Immature natural killer cell (primary cell): ENCODE results near the gene SLC30A3. TPM values are rescaled to one million over a fixed set of nuclear protein-coding genes. Genes with fewer than 3 reads are reported as not detected.
A peak's percentile ranks its signal among the peaks of the same experiment; 100 is the strongest.
"Not testable (repeated sequence)": the region's sequence is repeated elsewhere in the genome, so short reads cannot be mapped to it uniquely, and the experiment has no call there.

Experiments used
- DNase-seq, 3 donors: peaks; one replicate each; pipeline ENCODE4 v3.0.0; 2022; ENCODE audit warnings: mixed read lengths in 1 of 3
- H3K27ac Mint-ChIP-seq, 6 donors: one replicate each; pipeline ENCODE4 v1.8.0; 2020; ENCODE audit warnings: mixed read lengths in 6 of 6, mild to moderate bottlenecking in 5 of 6, inconsistent platforms in 4 of 6, moderate library complexity in 3 of 6
- H3K27me3 Mint-ChIP-seq, 3 donors: one replicate each; pipeline ENCODE4 v1.8.0; 2020 to 2021; ENCODE audit warnings: low read depth in 3 of 3, mild to moderate bottlenecking in 3 of 3, mixed read lengths in 3 of 3, moderate library complexity in 3 of 3, inconsistent platforms in 1 of 3
- H3K36me3 Mint-ChIP-seq, 3 donors: one replicate each; pipeline ENCODE4 v1.8.0; 2020; ENCODE audit warnings: mixed read lengths in 3 of 3, inconsistent platforms in 2 of 3, mild to moderate bottlenecking in 2 of 3
- H3K4me1 Mint-ChIP-seq, 2 donors: one replicate each; pipeline ENCODE4 v1.8.0; 2020; ENCODE audit warnings: inconsistent platforms in 2 of 2, mild to moderate bottlenecking in 2 of 2, mixed read lengths in 2 of 2, moderate library complexity in 1 of 2
- H3K4me3 Mint-ChIP-seq, 5 donors: one replicate each; pipeline ENCODE4 v1.8.0; 2020; ENCODE audit warnings: mild to moderate bottlenecking in 5 of 5, mixed read lengths in 5 of 5, inconsistent platforms in 3 of 5, moderate library complexity in 3 of 5
- H3K9me3 Mint-ChIP-seq, 6 donors: one replicate each; pipeline ENCODE4 v1.8.0; 2020; ENCODE audit warnings: mild to moderate bottlenecking in 6 of 6, mixed read lengths in 6 of 6, inconsistent platforms in 4 of 6, moderate library complexity in 3 of 6
- polyA plus RNA-seq, 3 donors: library from polyadenylated mRNA; unstranded; fragments of 300-500 nt; fragmentation: Illumina TruSeq; gene quantifications; one replicate each; pipeline ENCODE4 v1.2.3, GENCODE V29; 2021

The SLC30A3 gene
- polyA plus RNA-seq, 3 donors from 2014 or later, result not detected

DNA sequence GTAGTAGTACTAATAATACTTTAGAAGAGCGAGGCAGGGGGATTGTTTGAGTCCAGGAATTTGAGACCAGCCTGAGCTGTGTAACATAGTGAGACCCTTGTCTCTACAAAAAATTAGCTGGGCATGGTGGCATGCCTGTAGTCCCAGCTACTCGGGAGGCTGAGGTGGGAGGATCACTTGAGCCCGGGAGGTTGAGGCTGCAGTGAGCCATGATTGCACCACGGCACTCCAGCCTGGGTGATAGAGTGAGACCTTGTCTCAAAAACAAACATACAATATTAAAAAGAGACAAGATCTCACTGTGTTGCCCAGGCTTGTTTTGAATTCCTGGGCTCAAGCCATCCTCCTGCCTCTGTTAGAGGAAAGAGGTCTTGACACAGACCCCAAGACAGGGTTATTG lies 37.8 kb upstream of the SLC30A3 start:
- H3K36me3 Mint-ChIP-seq, H3K4me1 Mint-ChIP-seq, H3K4me3 Mint-ChIP-seq, H3K9me3 Mint-ChIP-seq, DNase-seq, H3K27ac Mint-ChIP-seq: not testable (repeated sequence)
- H3K27me3 Mint-ChIP-seq, result peaks cover 0 to 14% (median 6%) of the 10 kb centered on the region in 3 donors

GRCh38 chr2:27298391-27299080 lies 35.7 kb upstream of the SLC30A3 start:
- H3K9me3 Mint-ChIP-seq, result no peaks in the 10 kb centered on the region
- H3K4me3 Mint-ChIP-seq, result no peak overlapping the region
- H3K36me3 Mint-ChIP-seq, result no peaks in the 10 kb centered on the region
- H3K27me3 Mint-ChIP-seq, result peaks cover 0 to 3% (median 2%) of the 10 kb centered on the region in 3 donors
- H3K4me1 Mint-ChIP-seq, result peaks cover 0 to 3% of the 10 kb centered on the region in 2 donors
- DNase-seq, result no peak
- no peak overlapping the region for H3K27ac Mint-ChIP-seq

- no peaks in the 10 kb centered on the region for H3K4me1 Mint-ChIP-seq
- H3K27me3 Mint-ChIP-seq, result peaks cover 0 to 9% (median 2%) of the 10 kb centered on the region in 3 donors
- no peak overlapping the region for H3K4me3 Mint-ChIP-seq
- no peak for DNase-seq
- no peaks in the 10 kb centered on the region for H3K9me3 Mint-ChIP-seq
- no peak overlapping the region for H3K27ac Mint-ChIP-seq
- no peaks in the 10 kb centered on the region for H3K36me3 Mint-ChIP-seq
These were observed 34.3 kb upstream of the SLC30A3 start for GRCh38 chr2:27297195-27297594.

- Mint-ChIP-seq H3K4me1 (no peaks in the 10 kb centered on the region), H3K36me3 (no peaks in the 10 kb centered on the region), H3K27me3 (peaks cover 0 to 12% (median 0%) of the 10 kb centered on the region in 3 donors), H3K27ac (no peak overlapping the region), H3K4me3 (no peak overlapping the region), H3K9me3 (no peaks in the 10 kb centered on the region)
- no peak for DNase-seq
These were observed 33.6 kb upstream of the SLC30A3 start for GRCh38 chr2:27296481-27296880.

DNA sequence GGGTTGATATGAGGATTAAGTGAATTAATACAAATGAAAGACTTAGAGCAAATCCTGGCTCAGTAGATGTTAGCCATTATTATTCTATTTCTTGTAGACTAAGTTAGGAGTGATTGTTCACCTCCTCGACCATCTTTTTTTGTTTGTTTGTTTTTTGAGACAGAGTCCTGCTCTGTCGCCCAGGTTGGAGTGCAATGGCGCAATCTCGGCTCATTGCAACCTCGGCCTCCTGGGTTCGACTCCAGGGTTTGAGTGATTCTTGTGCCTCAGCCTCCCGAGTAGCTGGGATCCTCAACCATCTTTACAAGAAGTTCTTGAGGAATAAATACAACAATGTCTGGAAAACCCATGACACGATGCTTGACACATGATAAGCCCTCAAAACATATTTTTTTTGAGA lies 32.1 kb upstream of the SLC30A3 start:
- Mint-ChIP-seq H3K27me3 (peaks cover 0 to 14% (median 0%) of the 10 kb centered on the region in 3 donors), H3K4me1 (peaks cover 0 to 3% of the 10 kb centered on the region in 2 donors), H3K4me3 (no peak overlapping the region), H3K27ac (no peak overlapping the region), H3K9me3 (no peaks in the 10 kb centered on the region), H3K36me3 (no peaks in the 10 kb centered on the region)
- no peak for DNase-seq

DNA sequence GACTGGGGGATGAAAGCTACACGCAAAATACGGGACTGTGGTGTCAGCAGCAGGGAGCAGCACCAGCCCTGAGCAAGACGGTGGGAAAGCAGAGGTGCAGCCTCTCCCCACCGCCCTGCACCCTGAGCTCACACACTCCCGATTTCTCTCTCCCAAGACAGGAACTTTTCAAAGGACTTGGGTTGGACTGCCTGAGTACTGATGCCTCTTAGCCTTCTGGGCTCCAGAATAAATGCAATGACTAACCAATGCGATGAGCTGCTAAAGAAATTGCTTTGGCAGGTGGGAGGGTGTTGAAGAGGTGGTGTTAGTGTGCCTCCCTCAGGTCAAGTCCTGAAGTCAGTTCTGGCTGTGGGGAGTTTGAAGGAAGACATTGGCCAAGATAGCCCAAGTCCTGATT lies 29.0 kb upstream of the SLC30A3 start:
- H3K9me3 Mint-ChIP-seq, result no peaks in the 10 kb centered on the region
- no peak for DNase-seq
- H3K36me3 Mint-ChIP-seq, result no peaks in the 10 kb centered on the region
- no peak overlapping the region for H3K4me3 Mint-ChIP-seq
- H3K27ac Mint-ChIP-seq, result no peak overlapping the region
- H3K4me1 Mint-ChIP-seq, result peaks cover 0 to 3% of the 10 kb centered on the region in 2 donors
- peaks cover 1 to 13% (median 2%) of the 10 kb centered on the region in 3 donors for H3K27me3 Mint-ChIP-seq

DNA sequence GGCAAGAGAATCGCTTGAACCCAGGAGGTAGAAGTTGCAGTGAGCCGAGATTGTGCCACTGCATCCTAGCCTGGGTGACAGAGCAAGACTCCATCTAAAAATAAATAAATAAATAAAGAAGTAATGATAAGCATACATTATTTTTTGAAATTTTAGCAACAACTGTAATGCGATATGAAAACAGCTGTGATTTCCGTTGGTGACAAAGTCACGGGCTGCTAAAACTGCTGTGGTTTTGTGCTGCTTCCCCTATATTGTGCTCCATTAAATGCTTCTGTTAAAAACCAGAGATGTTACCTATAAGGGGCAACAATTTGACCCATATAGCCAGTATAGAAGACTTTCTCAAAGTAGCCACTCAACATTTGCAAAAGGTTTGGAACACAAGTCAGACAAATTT lies 27.7 kb upstream of the SLC30A3 start:
- Mint-ChIP-seq H3K4me1 (peaks cover 0 to 3% of the 10 kb centered on the region in 2 donors), H3K9me3 (no peaks in the 10 kb centered on the region), H3K27me3 (peaks cover 1 to 13% (median 3%) of the 10 kb centered on the region in 3 donors), H3K36me3 (no peaks in the 10 kb centered on the region), H3K4me3 (peak overlapping the region in 1 of 5 donors; percentile 18), H3K27ac (no peak overlapping the region)
- DNase-seq, result no peak

- Mint-ChIP-seq H3K27ac (no peak overlapping the region), H3K27me3 (peaks cover 1 to 13% (median 5%) of the 10 kb centered on the region in 3 donors), H3K4me3 (no peak overlapping the region), H3K4me1 (peaks cover 0 to 3% of the 10 kb centered on the region in 2 donors), H3K36me3 (no peaks in the 10 kb centered on the region), H3K9me3 (no peaks in the 10 kb centered on the region)
- DNase-seq, result no peak
These were observed 25.8 kb upstream of the SLC30A3 start for GRCh38 chr2:27288610-27289009.

- no peak for DNase-seq
- peaks cover 0 to 2% of the 10 kb centered on the region in 2 donors for H3K4me1 Mint-ChIP-seq
- no peak overlapping the region for H3K27ac Mint-ChIP-seq
- no peaks in the 10 kb centered on the region for H3K36me3 Mint-ChIP-seq
- H3K27me3 Mint-ChIP-seq, result peaks cover 3 to 8% (median 5%) of the 10 kb centered on the region in 3 donors
- H3K4me3 Mint-ChIP-seq, result no peak overlapping the region
- no peaks in the 10 kb centered on the region for H3K9me3 Mint-ChIP-seq
These were observed 22.6 kb upstream of the SLC30A3 start for GRCh38 chr2:27285481-27285880.

- Mint-ChIP-seq H3K9me3 (no peaks in the 10 kb centered on the region), H3K4me1 (no peaks in the 10 kb centered on the region), H3K27ac (no peak overlapping the region), H3K36me3 (no peaks in the 10 kb centered on the region), H3K27me3 (peaks cover 5 to 9% (median 5%) of the 10 kb centered on the region in 3 donors), H3K4me3 (no peak overlapping the region)
- DNase-seq, result no peak
These were observed 22.1 kb upstream of the SLC30A3 start for GRCh38 chr2:27284996-27285395.

DNA sequence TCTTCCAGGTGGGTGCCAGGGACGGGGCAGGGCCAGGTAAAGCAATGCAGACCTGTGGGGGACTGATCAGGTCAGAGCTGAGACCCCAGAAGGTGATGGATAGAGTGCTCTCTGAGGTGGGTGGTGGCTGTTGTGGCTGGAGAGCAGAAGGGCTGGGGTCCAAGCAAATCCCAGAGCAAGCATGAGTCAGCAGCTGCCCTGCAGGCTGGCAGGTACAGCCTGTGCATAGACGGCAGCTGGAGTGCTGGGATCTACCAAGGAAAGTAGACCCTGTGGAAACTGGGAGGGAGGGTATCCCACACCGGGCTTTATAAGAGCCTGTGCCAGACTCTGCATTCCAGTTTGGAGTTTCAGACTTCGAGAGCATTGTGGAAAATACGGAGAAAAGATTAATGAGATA lies 20.0 kb upstream of the SLC30A3 start:
- Mint-ChIP-seq H3K4me3 (no peak overlapping the region), H3K9me3 (no peaks in the 10 kb centered on the region), H3K27me3 (peaks cover 4 to 12% (median 5%) of the 10 kb centered on the region in 3 donors), H3K36me3 (no peaks in the 10 kb centered on the region), H3K27ac (no peak overlapping the region), H3K4me1 (no peaks in the 10 kb centered on the region)
- DNase-seq, result no peak

DNA sequence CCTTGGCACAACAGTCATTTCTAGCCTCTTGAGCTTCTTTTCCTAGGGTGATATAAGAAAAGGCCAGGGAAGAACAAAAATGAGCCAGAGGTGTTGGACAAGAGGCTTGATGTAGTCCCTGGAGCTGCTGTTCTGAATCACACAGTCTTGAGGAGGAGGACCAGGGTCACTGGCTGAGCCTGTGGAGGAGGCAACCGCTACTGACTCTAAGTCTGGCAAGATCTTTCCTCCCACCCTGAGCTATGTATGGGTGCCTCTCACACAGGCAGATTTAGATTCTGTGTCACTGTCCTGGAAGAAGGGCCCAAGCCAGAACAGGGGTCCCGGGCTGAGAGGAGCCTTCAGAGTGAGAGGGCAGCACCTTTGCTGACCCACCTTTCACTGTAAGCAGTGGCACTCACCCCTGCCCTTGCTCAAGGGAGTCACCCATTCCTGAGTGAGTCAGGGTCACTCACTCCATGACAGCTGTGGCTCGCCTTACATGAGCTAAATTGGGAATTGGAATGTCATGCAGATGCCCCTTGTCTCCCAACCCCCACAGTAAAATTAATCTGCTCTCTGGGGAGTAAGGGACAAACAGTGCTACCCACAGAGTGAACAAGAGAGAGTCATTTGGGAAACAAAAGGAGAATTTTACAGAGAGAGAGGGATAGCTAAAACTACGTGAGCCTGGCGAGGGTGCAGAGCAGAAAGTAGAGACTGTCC lies 19.2 kb upstream of the SLC30A3 start, which contains the start of gene TRIM54:
TSS of gene TRIM54 (plus strand) at position 575 of the 705 bp plus-strand sequence. CDS start 303 bp downstream, outside the sequence.
- no peaks in the 10 kb centered on the region for H3K4me1 Mint-ChIP-seq
- no peaks in the 10 kb centered on the region for H3K36me3 Mint-ChIP-seq
- peaks cover 4 to 12% (median 4%) of the 10 kb centered on the region in 3 donors for H3K27me3 Mint-ChIP-seq
- H3K4me3 Mint-ChIP-seq, result no peak within 1 kb of the TSS
- no peaks in the 10 kb centered on the region for H3K9me3 Mint-ChIP-seq
- no peak for DNase-seq
- no peak within 1 kb of the TSS for H3K27ac Mint-ChIP-seq

- Mint-ChIP-seq H3K4me1 (no peaks in the 10 kb centered on the region), H3K27me3 (peaks cover 4 to 14% (median 4%) of the 10 kb centered on the region in 3 donors), H3K36me3 (no peaks in the 10 kb centered on the region), H3K27ac (no peak overlapping the region), H3K4me3 (no peak overlapping the region), H3K9me3 (no peaks in the 10 kb centered on the region)
- DNase-seq, result no peak
These were observed 18.6 kb upstream of the SLC30A3 start for GRCh38 chr2:27281442-27281841.

- no peak for DNase-seq
- Mint-ChIP-seq H3K27me3 (peaks cover 4 to 15% (median 4%) of the 10 kb centered on the region in 3 donors), H3K4me3 (no peak overlapping the region), H3K36me3 (no peaks in the 10 kb centered on the region), H3K4me1 (no peaks in the 10 kb centered on the region), H3K27ac (no peak overlapping the region), H3K9me3 (no peaks in the 10 kb centered on the region)
These were observed 18.0 kb upstream of the SLC30A3 start for GRCh38 chr2:27280826-27281225.
